Amygdala (tissue), 56 donors: ENCODE results near the gene EHMT1.
"Not testable (repeated sequence)": the region's sequence is repeated elsewhere in the genome, so short reads cannot be mapped to it uniquely, and the experiment has no call there.

Source experiments
- DNase-seq, 56 donors: peaks; one replicate each; lab custom pipeline; 2025; lab: John Stamatoyannopoulos, UW

Gene EHMT1

DNA sequence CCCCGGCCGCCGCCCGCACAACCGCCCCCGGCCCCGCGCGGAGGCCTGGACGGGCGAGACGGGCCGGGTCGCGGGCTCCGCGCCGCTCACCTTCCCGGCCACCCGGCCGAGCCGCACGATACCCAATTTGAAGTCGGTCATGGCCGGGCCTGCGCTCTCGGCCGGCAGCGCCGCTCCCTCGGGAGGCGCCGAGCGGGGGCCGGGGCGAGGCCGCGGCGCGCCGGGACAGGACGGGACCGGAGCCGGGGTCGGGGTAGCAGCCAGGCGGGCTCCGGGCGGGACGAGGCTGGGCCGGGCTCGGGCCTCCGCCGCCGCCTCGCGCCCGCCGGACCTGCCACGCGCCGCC lies 28.7 kb upstream of the EHMT1 start:
- DNase-seq = no peak

DNA sequence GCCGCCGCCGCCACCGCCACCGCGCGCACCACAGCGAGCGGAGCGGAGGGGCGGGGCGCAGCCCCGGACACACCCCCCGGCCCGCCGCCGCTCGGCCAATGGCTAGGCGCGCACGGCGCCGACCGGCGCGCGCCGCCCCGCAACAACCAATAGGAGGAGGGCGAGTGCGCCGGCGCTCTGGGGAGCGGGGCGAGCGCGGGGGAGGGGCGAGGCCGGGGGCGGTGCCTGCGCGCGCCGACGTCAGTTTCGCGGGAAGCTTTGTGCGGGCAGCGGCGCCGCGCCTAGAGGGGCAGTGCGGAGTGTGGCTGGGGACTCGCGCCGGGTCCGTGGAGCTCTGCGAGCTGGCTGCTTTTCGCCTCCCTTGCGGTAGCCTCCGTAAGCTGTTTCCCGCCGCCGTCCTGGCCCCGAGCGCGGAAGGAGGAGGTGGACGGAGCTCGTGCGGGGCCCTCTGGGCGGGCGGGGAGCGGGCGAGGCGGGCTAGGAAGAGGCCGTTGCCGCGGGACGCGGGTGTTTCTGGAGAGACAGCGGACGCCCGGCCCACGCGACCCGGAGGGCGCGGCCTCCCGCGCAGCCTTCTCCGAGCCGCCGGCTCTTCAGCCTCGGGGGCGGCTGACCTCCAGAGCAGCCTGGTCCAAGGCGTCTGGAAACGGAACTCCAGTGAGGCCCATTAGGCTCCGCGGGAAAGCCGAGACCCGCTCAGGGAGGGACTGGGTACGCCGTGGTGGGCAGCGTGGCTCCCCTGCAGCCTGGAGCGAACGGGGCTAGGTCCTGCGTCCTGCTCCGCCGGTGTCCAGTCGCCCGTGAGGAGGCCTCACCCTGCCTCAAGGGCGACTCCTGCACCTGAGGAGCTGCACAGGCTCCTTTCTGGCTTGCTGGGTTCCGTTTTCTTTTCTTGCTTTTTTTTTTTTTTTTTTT lies 28.1 kb upstream of the EHMT1 start, which contains the start of gene ZMYND19:
TSS of gene ZMYND19 (minus strand) at position 44 of the 915 bp plus-strand sequence. CDS start 249 bp downstream, outside the sequence.
- DNase-seq = peak in 51 of 56 donors; percentile 20 to 87 (median 70)

DNA sequence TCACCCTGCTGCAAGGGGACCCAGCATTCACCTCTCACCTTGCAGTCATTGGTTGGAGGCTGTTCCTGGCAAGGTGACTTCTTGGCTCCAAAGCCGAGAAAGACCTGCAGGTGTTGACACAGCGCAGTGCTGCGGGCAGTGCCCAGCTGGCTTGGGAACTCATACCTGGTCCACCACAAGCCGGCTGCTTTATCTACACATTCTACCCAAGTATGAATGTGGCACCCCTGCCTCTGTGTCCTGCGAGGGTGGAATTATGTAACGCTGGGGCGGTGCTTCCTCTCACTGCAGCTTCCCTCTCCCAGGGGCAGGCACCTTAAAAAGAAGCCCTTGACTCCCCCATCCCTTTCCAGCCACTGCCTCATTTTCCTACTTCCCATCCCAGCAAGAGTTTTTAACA lies 26.0 kb upstream of the EHMT1 start:
- no peak for DNase-seq

DNA sequence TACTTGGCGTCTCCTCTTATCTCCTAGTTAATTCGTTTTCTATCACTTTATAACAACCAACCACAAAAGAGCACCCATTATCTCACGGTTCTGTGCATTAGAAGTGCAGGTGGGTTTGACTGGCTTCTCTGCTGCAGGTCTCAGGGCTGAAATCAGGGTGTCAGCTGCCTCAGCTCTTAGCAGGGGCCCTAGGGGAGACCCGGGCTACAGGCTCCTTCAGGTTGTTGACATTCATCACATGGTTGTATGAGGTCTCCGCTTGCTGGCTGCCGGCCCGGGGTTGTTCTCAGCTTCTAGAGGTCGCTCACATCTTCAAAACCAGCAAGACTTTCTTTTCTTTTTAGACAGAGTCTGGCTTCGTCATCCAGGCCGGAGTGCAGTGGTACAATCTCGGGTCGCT lies 25.6 kb upstream of the EHMT1 start:
- peak in 1 of 56 donors; percentile 28 for DNase-seq

DNA sequence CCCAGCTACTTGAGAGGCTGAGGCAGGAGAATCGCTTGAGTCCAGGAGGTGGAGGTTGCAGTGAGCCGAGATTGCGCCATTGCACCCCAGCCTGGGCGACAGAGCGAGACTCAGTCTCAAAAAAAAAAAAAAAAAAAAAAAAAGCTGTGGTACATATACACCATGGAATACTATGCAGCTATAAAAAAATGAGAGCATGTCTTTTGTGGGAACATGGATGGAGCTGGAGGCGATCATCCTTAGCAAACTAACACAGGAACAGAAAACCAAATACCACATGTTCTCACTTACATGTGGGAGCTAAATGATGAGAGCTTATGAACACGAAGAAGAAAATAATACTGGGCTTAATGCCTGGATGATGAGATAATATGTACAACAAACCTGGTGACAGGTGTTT lies 22.2 kb upstream of the EHMT1 start:
- DNase-seq = not testable (repeated sequence)

DNA sequence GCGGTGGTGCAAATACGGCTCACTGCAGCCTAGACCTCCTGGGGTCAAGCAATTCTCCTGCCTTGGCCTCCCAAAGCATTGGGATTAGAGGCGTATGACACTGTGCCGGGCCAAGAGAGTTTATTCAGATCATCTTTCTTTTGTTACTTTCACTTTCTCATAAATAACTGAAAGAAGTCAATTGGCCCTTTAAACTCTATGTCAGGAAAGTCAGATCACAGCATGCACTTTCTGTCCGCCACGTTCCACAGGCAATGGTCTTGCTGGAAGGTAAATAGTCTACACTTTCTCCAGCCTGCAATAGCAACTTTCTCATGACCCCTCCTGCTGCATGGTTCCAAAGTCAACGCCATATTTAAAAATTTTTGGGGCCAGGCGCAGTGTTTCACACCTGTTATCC lies 19.9 kb upstream of the EHMT1 start:
- DNase-seq = no peak

DNA sequence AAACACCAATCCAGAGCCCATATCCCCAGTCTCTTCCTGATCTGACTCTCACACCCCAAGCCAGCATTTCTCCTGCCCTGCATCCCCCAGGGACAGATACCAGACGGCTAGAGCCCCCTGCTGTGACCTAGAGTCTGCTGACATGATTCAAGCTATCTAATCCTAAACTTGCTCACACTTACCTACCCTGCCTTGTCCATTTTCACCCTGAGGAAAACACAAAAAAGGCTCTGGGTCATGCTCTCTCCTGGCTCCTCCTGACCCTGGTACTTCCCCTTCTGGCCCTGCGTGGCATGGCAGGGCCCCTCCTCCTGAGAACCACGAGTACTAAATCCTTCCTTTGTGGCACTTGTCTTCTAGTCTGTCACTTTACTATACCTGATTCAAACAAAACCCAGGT lies 16.1 kb upstream of the EHMT1 start:
- DNase-seq = no peak

DNA sequence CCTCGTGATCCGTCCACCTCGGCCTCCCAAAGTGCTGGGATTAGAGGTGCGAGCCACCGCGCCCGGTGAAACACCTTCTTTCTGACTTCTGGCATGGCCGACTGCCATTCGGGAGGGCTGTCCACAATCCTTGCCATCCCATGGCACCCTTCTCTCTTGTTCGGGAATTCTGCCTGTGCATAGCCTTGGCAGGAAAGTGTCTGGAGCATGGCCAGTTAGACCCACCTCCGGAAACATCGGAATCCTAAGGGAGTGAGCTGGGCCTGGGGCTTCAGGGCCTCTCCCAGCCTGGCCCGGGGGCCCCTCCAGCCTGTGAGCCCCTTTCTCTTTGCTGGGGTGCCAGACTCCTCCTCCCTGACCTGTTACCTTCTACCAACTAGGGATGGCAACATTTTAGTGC lies 14.9 kb upstream of the EHMT1 start:
- DNase-seq = no peak

DNA sequence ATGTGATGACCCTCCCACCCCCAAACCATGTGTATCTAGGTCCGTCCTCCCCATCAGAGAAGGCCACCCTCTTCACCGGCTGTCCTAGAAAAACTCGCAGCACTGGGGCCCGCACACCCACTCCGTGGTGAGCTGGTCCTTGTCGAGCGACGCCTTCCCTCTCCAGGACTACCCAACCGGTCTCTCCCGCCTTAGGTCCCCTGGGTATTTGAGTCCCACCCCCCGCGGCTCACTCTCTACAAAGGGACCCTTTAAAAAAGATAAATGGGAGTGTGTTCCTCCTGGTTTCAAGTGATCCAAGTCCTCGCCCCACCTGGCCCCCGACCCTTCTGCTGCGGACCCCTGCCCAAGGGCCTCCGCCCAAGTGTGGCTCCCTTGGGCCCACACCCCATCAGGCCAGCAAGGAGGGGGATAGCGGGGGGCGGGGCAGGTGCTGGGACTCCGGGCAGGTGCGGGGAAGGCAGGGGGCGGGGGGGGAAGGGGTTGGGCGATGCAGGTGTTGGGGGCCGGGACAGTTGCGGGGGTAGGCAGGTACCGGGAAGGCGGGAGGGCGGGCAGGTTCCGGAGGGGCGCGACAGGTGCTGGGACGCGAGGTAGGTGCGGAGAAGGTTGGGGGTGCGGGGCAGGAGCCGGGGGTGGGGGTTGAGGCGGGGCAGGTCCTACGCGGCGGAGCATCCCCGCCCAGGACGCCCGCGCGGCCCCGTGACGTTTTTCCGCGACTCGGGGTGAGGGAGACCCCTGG lies 14.3 kb upstream of the EHMT1 start:
- no peak for DNase-seq

DNA sequence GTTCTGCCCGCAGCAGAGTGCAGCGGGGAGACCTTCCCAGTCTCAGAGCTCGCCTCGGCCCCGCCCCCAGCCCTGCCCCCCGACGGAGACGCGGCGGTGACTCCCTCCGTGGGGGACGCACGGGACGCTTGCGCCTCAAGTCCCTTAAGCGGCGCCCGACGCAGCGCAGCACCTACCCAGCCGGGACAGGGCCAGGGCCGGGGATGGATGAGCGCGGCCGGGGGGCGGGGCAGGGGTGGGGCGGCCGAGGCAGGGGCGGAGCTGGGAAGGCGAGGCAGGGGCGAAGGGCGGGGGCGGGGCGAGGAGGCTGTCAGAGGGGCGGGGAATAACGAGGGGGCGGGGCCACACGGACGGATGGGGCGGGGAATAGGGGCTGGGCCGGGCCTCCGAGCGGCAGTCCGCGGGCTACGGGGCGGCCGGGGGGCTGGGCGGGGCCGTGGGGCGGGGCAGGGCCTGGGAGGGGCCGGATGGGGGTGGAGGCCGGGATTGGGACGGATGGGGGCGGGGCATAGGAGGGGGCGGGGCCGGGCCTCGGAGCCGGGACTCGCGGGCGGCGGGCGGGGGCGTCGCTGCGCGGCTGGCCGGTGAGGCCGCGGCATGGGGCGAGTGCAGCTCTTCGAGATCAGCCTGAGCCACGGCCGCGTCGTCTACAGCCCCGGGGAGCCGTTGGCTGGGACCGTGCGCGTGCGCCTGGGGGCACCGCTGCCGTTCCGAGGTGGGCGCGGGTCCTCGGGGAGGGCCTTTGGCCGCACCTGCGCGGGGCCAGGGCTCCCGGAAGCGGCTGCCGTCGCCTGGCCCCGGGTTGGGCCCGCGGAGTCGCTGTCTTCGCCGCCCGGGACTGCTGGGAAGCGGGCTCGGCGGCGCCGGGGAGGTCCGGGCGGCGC lies 13.4 kb upstream of the EHMT1 start, which contains the start of gene ARRDC1:
TSS of gene ARRDC1 (plus strand) at position 566 of the 884 bp plus-strand sequence. CDS start at position 598, 32 bp downstream.
- peak in 55 of 56 donors; percentile 55 to 96 (median 90) for DNase-seq

DNA sequence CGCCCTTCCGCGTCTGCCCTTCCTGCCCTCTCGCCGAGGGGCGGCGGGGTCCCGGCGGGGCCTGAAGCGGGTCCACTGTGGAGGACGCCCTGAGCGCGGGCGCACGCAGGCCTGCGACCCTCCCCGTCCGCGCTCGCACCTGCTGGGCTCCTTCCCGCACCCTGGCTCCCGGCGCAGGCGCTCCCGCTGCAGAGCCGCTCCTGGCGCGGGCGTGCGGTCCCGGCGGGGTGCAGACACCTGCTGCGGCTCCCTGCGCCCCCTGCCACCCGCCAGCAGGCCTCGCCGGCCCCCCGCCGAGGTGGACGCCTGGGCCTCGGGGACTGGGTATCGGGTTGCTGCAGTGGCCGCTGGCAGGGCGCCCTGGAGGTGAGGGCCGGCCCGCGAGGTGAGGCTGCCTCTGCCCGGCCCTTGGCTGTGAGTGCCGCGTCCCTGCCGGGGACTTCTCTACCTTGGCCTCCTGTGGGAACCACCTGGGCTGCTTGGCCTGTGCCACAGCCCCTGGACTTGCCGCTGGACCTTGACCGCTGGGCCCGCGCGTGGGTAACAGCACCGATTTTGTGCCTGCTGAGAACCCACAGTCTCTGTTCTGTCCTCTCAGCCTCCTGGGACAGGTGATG lies 12.7 kb upstream of the EHMT1 start:
- no peak for DNase-seq

DNA sequence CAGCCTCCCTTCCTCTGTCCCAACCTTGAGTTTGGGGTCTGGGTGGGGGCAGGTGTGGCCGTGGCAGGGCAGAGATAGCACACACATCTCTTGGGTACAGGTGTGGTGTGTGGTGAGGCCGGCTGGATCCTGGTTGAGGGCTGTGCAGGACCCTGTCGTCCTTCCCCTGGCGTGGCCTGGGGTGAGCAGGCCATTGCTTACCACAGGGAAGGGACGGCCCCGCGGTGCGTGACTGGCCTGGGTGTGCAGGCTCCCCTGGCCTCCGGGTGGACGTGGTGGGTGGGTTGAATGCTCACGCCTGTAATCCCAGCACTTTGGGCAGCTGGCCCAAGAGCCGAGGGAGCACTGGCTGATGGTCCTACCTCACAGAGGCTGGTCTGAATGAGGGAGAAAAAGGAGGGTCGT lies 12.1 kb upstream of the EHMT1 start:
- no peak for DNase-seq

DNA sequence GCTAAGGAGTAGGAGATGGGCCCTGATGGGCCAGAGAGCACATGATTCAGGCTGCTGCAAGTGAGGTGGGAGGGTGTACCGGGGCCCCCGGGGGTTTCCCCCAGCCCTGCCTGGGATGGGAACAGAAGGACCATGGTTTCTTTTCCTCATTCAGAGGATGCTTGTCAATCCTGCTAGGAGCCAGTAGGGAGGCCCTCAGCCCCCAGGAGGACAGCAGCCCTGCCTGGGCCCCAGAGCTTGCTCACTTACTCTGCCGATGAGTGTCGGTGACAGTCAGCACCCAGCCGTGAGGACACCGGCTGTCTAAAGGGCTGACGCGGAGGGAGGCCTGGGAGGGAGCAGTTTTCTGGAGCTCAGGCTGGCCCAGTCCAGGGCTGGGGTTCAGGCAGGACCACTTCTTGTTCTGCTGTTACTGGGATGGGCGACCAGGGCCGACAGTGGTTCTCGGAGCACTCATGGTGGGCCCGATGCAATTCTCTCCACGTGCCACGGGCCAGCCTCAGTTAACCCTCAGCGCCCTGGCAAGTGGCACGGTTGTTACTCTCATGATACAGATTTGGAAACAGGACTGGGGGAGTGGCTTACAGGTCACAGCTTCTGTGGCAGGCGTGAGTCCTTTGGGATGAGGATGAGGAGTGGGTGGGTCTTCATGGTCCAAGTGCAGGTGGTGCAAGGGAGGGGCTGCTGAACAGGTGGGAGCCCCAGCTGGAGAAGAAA lies 11.5 kb upstream of the EHMT1 start:
- DNase-seq = no peak

DNA sequence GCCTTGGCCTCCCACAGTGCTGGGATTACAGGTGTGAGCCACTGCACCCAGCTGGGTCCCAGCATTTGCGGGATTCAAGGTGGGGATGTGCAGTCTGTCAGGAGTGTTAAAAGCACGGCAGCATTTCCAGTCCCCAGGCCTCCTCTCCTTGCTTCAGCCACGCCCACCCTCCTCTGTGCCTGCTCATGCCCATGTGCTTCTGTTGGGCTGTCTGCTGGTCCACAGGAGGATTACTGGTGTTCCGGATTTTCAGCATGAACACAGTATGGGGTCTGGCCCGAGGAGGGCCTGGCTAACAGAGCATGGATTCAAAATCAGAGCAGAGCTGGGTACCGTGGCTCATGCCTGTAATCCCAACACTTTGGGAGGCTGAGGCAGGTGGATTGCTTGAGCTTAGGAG lies 7.9 kb upstream of the EHMT1 start:
- no peak for DNase-seq

DNA sequence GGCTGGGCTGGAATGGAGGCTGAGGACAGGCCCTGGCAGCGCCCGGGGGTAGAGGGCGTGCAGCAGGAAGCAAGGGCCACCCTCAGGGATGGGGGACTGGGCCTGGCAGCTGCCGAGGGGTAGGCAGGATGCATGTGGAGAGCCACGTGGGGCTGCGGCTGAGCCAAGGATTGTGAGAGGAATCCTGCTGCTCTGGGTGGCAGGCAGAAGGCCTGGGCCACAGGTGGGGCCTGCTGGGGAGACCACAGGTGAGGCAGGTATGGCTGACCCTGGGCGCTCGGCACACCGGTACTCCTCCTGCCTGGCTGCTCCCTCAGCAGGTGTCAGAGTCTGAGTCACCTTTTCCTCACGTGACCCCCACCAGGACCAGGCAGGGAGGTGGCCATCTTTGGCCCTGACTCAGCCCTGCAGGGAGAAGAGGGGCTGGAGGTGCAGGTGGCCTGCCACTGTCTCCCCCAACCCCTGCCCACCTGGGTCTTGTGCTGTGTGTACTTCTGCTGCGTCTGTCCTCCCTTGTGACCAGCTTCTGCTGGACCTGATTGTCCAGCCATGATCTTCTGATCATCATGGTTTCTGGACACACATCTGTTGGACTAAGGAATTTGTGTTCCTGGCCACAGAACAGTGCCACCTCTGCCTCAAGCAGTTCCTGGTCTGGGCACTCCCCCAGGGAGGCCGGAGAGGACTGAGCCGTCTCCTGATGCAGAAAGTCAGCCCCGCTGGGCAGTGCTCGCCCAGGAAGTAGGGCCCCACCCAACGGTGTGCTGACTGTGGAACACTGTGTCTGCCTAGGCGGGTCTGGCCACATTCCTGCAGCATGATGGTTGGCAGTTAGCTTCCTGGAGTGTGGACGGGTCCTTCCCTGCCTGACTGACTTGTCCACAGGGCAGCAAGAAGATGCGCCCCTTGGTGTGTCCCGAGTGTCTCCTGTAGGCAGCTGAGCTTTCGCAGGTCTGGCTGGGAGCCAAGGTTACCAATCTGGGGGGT lies 6.9 kb upstream of the EHMT1 start:
- DNase-seq = no peak

DNA sequence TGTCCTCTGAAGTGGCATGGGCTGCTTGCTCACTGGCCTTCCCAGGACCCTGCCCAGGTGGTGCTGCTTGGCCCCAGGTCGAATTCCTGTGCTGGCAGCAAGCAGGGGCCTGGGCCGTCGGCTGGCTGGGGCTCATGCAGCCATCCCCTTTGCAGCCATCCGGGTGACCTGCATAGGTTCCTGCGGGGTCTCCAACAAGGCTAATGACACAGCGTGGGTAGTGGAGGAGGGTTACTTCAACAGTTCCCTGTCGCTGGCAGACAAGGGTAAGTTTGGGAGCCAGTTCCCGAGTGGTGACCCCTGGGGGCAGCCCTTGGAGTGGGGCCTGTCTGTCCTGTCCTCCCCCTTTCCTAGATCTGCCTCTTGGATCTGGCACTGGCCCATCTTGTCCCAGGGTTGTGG lies 6.1 kb upstream of the EHMT1 start:
- DNase-seq = no peak

DNA sequence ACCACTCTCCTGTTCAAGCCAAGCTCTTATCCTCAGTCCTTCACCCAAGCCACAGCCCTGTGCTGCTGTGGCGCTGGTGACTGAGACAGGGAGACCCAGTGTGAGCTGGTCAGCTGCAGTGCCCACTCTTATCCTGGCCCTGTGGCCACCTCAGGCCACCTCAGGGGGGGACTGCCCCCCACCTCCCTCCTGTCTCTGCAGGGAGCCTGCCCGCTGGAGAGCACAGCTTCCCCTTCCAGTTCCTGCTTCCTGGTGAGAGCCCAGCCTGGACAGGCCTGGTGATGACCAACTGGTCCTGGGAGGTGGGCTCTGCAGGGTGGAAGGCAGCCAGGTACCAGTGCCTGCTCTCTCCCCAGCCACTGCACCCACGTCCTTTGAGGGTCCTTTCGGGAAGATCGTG lies 5.5 kb upstream of the EHMT1 start:
- DNase-seq = no peak
